Panc1 (cell line): ENCODE results near the gene RASA3. TPM values are rescaled to one million over a fixed set of nuclear protein-coding genes. Genes with fewer than 3 reads are reported as not detected.
"Not testable (repeated sequence)": the region's sequence is repeated elsewhere in the genome, so short reads cannot be mapped to it uniquely, and the experiment has no call there.

Experiments used
- ATAC-seq: fragments of 200-7000 bp; cut with Tn5 transposase; 2 replicates; pipeline ENCODE4 v1.9.1; 2020; ENCODE audit warnings: mild to moderate bottlenecking, moderate library complexity
- BruUV-seq: library from RNA; stranded (reverse); fragments of 400-500 nt; replicated peaks from 2 replicates; lab custom pipeline; 2021; lab: Mats Ljungman, UMichigan
- CTCF ChIA-PET: fragments of 300-600 bp; sonication (Branson Sonifier 250); formaldehyde crosslinking; loops from one replicate; lab custom pipeline; 2022; ENCODE audit warnings: antibody characterized with exemption; lab: Charles Lee
- POLR2A ChIA-PET: fragments of 300-600 bp; sonication (Branson Sonifier 250); formaldehyde crosslinking; loops from one replicate; lab custom pipeline; 2022; ENCODE audit warnings: antibody characterized with exemption; lab: Charles Lee
- DNase-seq: peaks from one replicate; pipeline ENCODE4 v3.0.0-alpha.2; 2010; ENCODE audit warnings: low read depth, low spot score
- H3K27ac ChIP-seq: 2 replicates; pipeline ENCODE4 v1.5.1; 2011; ENCODE audit warnings: mild to moderate bottlenecking, low read length, inconsistent platforms
- H3K27me3 ChIP-seq: fragments of 200-500 bp; sonication (Bioruptor generic); 2 replicates; pipeline ENCODE4 v1.6.0; 2014; ENCODE audit warnings: low read length, inconsistent platforms; ENCODE audit not compliant: control insufficient read depth, insufficient read depth
- H3K36me3 ChIP-seq: fragments of 200-500 bp; sonication (Bioruptor generic); 2 replicates; pipeline ENCODE4 v1.5.1; 2014; ENCODE audit warnings: inconsistent platforms, mild to moderate bottlenecking, low read length, moderate library complexity; ENCODE audit not compliant: control insufficient read depth, insufficient read depth
- H3K4me1 ChIP-seq: 2 replicates; pipeline ENCODE4 v1.5.1; 2011; ENCODE audit warnings: inconsistent platforms, mild to moderate bottlenecking, low read length, moderate library complexity; ENCODE audit not compliant: control insufficient read depth, insufficient read depth
- H3K4me3 ChIP-seq, 2 experiments: 2 replicates each; pipeline ENCODE4 v1.5.1; 2011 to 2012; ENCODE audit warnings: low read depth in 2 of 2, low read length in 2 of 2, mild to moderate bottlenecking in 2 of 2, inconsistent platforms in 1 of 2, moderate library complexity in 1 of 2
- H3K9me3 ChIP-seq: fragments of 200-500 bp; sonication (Bioruptor generic); 2 replicates; pipeline ENCODE4 v1.5.1; 2014; ENCODE audit warnings: low read depth, mild to moderate bottlenecking, inconsistent platforms, low read length, moderate library complexity; ENCODE audit not compliant: control insufficient read depth, insufficient read depth
- CTCF ChIP-seq: fragments of 450-650 bp; IDR thresholded peaks from 2 replicates; pipeline ENCODE4 v1.5.1; 2017; ENCODE audit warnings: mild to moderate bottlenecking
- POLR2AphosphoS5 ChIP-seq: IDR thresholded peaks from 2 replicates; pipeline ENCODE4 v1.6.1; 2012; ENCODE audit warnings: mild to moderate bottlenecking, low read depth, low read length, moderate library complexity
- REST ChIP-seq, 2 experiments: IDR thresholded peaks; 2 replicates each; pipeline ENCODE4 v1.6.1; 2011 to 2012; ENCODE audit warnings: low read depth in 2 of 2, control low read depth in 1 of 2, low read length in 1 of 2, mild to moderate bottlenecking in 1 of 2, moderate library complexity in 1 of 2; ENCODE audit not compliant: insufficient read depth in 1 of 2
- SIN3A ChIP-seq: IDR thresholded peaks from 2 replicates; pipeline ENCODE4 v1.6.1; 2012; ENCODE audit warnings: low read depth, mild to moderate bottlenecking, low read length, moderate library complexity, borderline replicate concordance; ENCODE audit not compliant: insufficient read depth
- TCF7L2 ChIP-seq: IDR thresholded peaks from 2 replicates; pipeline ENCODE4 v1.6.1; 2011; ENCODE audit warnings: mild to moderate bottlenecking, low read depth, low read length, inconsistent platforms
- in situ Hi-C: cut with HindIII; loops from 2 replicates; pipeline ENCODE4 v1.10.0; 2016; ENCODE audit warnings: low sequenced_read_pairs, low pct_unique_long_range_greater_than_20kb
- intact Hi-C: fragments of 100-400 bp; cut with micrococcal nuclease; formaldehyde crosslinking; loops from one replicate; pipeline ENCODE4 v1.10.0; 2022; ENCODE audit not compliant: unreplicated experiment
- total RNA-seq: library from RNA; stranded (reverse); gene quantifications from one replicate; pipeline ENCODE4 v1.2.1, GENCODE V29; 2021; ENCODE audit not compliant: unreplicated experiment

The RASA3 gene
- total RNA-seq, 1 experiment from 2014 or later, result 33.7 TPM

- TF ChIP-seq SIN3A, result no peak
- no peak for TF ChIP-seq TCF7L2
- TF ChIP-seq POLR2AphosphoS5, result no peak
- no peak for TF ChIP-seq REST (IDR thresholded peaks at IDR 0.05; ENCODE audit: insufficient read depth in 1 of 2, low read depth in 2 of 2, low read length in 1 of 2)
- no peak for TF ChIP-seq CTCF
- Histone ChIP-seq H3K4me3 (no peak overlapping the region), H3K36me3 (no peaks in the 10 kb centered on the region), H3K27me3 (no peaks in the 10 kb centered on the region), H3K27ac (peak overlapping the region; percentile 81), H3K9me3 (no peaks in the 10 kb centered on the region), H3K4me1 (peaks cover 63% of the 10 kb centered on the region)
- DNase-seq, result no peak
- no peak for ATAC-seq
- in situ Hi-C loops, result no loop called here
- intact Hi-C loops, result loop anchor here (5.0 kb wide), 1 partner anchor 38 kb away; no protein-coding TSS in a partner anchor
- ChIA-PET POLR2A (no interaction called here), CTCF (interaction anchor here (0.7 kb wide), 1 partner anchor 27 kb away, joined by 9 read pairs; no protein-coding TSS in a partner anchor)
- BruUV-seq, result no TSS peak
These were observed 27.5 kb downstream of the RASA3 start for GRCh38 chr13:114104655-114105520.

- TF ChIP-seq TCF7L2 (no peak), REST (IDR thresholded peaks at IDR 0.05; ENCODE audit: insufficient read depth in 1 of 2, low read depth in 2 of 2, low read length in 1 of 2) (no peak), SIN3A (no peak), POLR2AphosphoS5 (no peak), CTCF (no peak)
- in situ Hi-C loops (no loop called here), intact Hi-C loops (loop anchor here (5.0 kb wide), 1 partner anchor 37 kb away; no protein-coding TSS in a partner anchor)
- CTCF ChIA-PET, result interaction anchor here (0.7 kb wide), 1 partner anchor 26 kb away, joined by 9 read pairs; no protein-coding TSS in a partner anchor
- no TSS peak for BruUV-seq
- H3K4me1 ChIP-seq, result peaks cover 55% of the 10 kb centered on the region
- H3K9me3 ChIP-seq, result no peaks in the 10 kb centered on the region
- POLR2A ChIA-PET, result no interaction called here
- no peak overlapping the region for H3K27ac ChIP-seq
- no peaks in the 10 kb centered on the region for H3K36me3 ChIP-seq
- no peak for ATAC-seq
- H3K4me3 ChIP-seq, result no peak overlapping the region
- no peaks in the 10 kb centered on the region for H3K27me3 ChIP-seq
- no peak for DNase-seq
These were observed 28.4 kb downstream of the RASA3 start for GRCh38 chr13:114103801-114104654.

GRCh38 chr13:114103289-114103621, 29.2 kb downstream of the RASA3 start:
- BruUV-seq, DNase-seq, CTCF ChIA-PET, ATAC-seq, H3K9me3 ChIP-seq, H3K36me3 ChIP-seq, POLR2A ChIA-PET, in situ Hi-C loops, H3K4me3 ChIP-seq, H3K27me3 ChIP-seq: not testable (repeated sequence)
- intact Hi-C loops, result loop anchor here (5.0 kb wide), 1 partner anchor 36 kb away; no protein-coding TSS in a partner anchor
- Histone ChIP-seq H3K27ac (peak overlapping the region; percentile 90), H3K4me1 (peaks cover 54% of the 10 kb centered on the region)
